ENCODE results near the gene TRMT10B. TPM values are rescaled to one million over a fixed set of nuclear protein-coding genes. Genes with fewer than 3 reads are reported as not detected.

TRMT10B gene
- total RNA-seq, 1 experiment from 2014 or later, result 5.7 TPM

DNA sequence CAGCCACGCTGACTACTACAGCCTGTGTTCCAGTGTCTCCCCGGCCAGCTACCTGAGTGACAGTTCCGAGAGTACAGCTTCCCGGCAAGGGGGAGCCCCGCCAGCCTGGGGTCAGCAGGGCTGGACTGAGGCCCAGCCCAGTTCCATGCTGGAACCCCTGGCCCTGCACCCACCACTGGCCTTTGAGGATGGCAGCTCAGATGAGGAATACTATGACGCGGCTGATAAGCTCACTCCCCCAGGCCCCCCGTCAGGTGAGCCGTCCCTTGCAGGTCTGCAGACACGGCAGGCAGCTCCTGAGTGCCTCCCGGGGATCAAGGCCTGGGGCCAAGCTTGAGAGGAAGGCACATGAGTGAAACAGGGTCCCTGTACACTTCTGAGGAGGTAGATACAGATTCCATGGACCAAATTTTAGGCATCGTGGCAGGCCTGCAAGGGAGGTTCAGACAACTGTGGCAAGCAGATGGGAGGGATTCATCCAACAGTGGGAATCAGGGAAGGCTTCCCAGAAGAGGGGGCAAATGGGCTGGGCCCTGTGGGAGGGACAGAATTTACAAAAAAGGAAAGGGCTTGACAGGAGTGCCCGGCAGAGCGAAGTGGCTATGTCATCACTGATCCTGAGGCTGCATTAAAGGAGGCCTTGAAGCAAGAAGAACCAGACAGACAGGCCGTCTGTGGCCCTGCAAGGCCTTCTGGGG, 12.8 kb upstream of the TRMT10B start:
- H4K91ac ChIP-seq (ENCODE audit: insufficient read length, low read depth, low read length), result no peak overlapping the region
- H4K8ac ChIP-seq (replicated peaks; ENCODE audit: insufficient read length, low read depth, low read length), result no peak overlapping the region
- no peaks in the 10 kb centered on the region for H3K9me3 Mint-ChIP-seq
- H3K27me3 ChIP-seq (ENCODE audit: insufficient read depth, low read length), result no peaks in the 10 kb centered on the region
- H3K9ac ChIP-seq (ENCODE audit: extremely low read depth, insufficient read length, low read length), result no peak overlapping the region
- H2BK15ac ChIP-seq (ENCODE audit: low read depth, low read length), result no peak overlapping the region
- no peak overlapping the region for H3K4me3 Mint-ChIP-seq
- H3K4ac ChIP-seq (ENCODE audit: low read depth, low read length), result no peak overlapping the region
- peaks cover 2% of the 10 kb centered on the region for H4K20me1 ChIP-seq (ENCODE audit: control insufficient read depth, insufficient read depth, insufficient read length)
- H3K79me1 ChIP-seq (ENCODE audit: insufficient read depth, low read depth, low read length, poor library complexity, severe bottlenecking), result no peaks in the 10 kb centered on the region
- peaks cover 8 to 17% of the 10 kb centered on the region in 2 experiments for H3K4me1 Mint-ChIP-seq
- no peaks in the 10 kb centered on the region for H3K79me2 ChIP-seq (ENCODE audit: insufficient read depth, low read length)
- DNase-seq, result no peak
- H2BK12ac ChIP-seq (ENCODE audit: insufficient read length, low read depth, low read length), result no peak overlapping the region
- no peak overlapping the region for H2BK20ac ChIP-seq (ENCODE audit: low read depth, low read length, poor library complexity, severe bottlenecking)
- H2BK120ac ChIP-seq (ENCODE audit: low read depth, low read length, poor library complexity, severe bottlenecking), result no peak overlapping the region
- peaks cover 2% of the 10 kb centered on the region for H3K23me2 ChIP-seq (ENCODE audit: insufficient read length, low read depth, low read length, poor library complexity, severe bottlenecking)
- H3K23ac ChIP-seq (ENCODE audit: insufficient read length, low read depth, low read length), result no peak overlapping the region
- H3K9me3 ChIP-seq (ENCODE audit: control insufficient read depth, low read depth, low read length), result no peaks in the 10 kb centered on the region
- H2AK5ac ChIP-seq (ENCODE audit: insufficient read length, low read length), result no peak overlapping the region
- TF ChIP-seq, protein P1, sequence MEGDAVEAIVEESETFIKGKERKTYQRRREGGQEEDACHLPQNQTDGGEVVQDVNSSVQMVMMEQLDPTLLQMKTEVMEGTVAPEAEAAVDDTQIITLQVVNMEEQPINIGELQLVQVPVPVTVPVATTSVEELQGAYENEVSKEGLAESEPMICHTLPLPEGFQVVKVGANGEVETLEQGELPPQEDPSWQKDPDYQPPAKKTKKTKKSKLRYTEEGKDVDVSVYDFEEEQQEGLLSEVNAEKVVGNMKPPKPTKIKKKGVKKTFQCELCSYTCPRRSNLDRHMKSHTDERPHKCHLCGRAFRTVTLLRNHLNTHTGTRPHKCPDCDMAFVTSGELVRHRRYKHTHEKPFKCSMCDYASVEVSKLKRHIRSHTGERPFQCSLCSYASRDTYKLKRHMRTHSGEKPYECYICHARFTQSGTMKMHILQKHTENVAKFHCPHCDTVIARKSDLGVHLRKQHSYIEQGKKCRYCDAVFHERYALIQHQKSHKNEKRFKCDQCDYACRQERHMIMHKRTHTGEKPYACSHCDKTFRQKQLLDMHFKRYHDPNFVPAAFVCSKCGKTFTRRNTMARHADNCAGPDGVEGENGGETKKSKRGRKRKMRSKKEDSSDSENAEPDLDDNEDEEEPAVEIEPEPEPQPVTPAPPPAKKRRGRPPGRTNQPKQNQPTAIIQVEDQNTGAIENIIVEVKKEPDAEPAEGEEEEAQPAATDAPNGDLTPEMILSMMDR (conservative IDR thresholded peaks at IDR 0.05), result no peak
- H3K4me1 ChIP-seq (ENCODE audit: insufficient read depth, low read length), result no peaks in the 10 kb centered on the region
- H3K56ac ChIP-seq (ENCODE audit: insufficient read length, low read depth, low read length), result no peak overlapping the region
- no CpG with 5 or more reads among the region's 15 CpGs for WGBS (ENCODE audit: extremely low coverage, insufficient read length, low lambda C conversion rate)
- peaks cover 12% of the 10 kb centered on the region for H3K27me3 Mint-ChIP-seq (ENCODE audit: low read depth)
- no peak overlapping the region for H3K4me2 ChIP-seq (ENCODE audit: insufficient read depth, insufficient read length, low read length)
- H3T11ph ChIP-seq (ENCODE audit: low read length), result no peak overlapping the region
- H2AFZ ChIP-seq (ENCODE audit: low read length), result no peak overlapping the region
- H3K27ac Mint-ChIP-seq, result no peak overlapping the region
- H3K18ac ChIP-seq (ENCODE audit: insufficient read length, low read depth, low read length), result no peak overlapping the region
- no peaks in the 10 kb centered on the region for H3K36me3 Mint-ChIP-seq (ENCODE audit: insufficient read depth in 1 of 3, low read depth in 3 of 3)
- no peak overlapping the region for H3K27ac ChIP-seq (ENCODE audit: insufficient read length, low read depth, low read length)
- H2BK5ac ChIP-seq (ENCODE audit: insufficient read length, low read length), result no peak overlapping the region
- no peak overlapping the region for H4K5ac ChIP-seq (ENCODE audit: insufficient read length, low read depth, low read length)
- H3K14ac ChIP-seq (ENCODE audit: insufficient read depth, low read length), result no peak overlapping the region
